ENCODE results near the gene LMNA.
"Not testable (repeated sequence)": the region's sequence is repeated elsewhere in the genome, so short reads cannot be mapped to it uniquely, and the experiment has no call there.

LMNA gene

DNA sequence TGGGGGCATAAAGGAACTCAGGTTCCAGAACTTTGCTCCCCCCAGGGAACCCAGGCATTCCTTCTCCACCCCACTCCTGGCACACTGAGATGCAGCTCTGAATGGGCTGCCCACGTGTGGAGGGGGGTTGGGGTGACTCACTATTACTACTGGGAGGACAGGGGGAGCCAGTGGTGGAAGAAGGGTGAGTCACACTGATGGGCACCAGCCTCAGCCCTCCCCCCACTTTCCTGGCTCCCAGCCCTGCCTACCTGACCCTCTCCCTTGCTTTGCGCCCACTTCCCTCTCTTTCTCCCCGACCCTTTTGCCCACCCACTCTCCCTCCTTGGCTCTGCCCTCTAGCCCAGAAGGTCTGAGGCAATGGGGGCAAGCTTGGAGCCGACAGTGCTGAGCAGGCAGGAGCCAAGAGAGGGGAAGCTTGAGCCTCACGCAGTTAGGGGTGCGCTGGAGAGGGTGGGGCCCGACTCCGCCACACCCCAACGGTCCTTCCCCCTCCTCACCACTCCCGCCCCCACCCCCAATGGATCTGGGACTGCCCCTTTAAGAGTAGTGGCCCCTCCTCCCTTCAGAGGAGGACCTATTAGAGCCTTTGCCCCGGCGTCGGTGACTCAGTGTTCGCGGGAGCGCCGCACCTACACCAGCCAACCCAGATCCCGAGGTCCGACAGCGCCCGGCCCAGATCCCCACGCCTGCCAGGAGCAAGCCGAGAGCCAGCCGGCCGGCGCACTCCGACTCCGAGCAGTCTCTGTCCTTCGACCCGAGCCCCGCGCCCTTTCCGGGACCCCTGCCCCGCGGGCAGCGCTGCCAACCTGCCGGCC, at the start of gene LMNA:
TSS of gene LMNA (plus strand) at position 611 of the 818 bp plus-strand sequence. CDS start 208 bp downstream, outside the sequence.
- H3K4me3 ChIP-seq (ENCODE audit: low read length) = peak within 1 kb of the TSS; percentile 99
- peak; percentile 92 for DNase-seq (ENCODE audit: low read depth)
- peak; percentile 5 for TF ChIP-seq CTCF (conservative IDR thresholded peaks at IDR 0.05; ENCODE audit: low read depth, low read length)

DNA sequence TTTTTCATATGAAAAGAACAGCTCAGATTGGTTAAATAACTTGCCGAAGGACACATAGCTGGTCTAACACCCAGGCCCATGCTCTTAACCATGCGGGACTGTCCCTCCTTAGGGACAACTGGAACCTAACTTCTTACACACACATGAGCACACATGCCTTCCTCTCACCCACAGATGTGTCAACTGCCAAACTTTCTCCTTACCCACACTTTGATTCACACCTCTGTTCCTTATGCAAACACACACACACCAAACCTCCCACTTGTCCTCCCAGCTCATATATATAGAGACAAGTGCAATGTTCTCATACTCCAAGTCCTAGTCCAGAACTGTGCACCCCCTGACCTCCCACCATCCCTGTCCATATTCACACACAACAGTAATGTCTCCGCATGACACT, 49.3 kb upstream of the LMNA start:
- TF ChIP-seq CTCF (conservative IDR thresholded peaks at IDR 0.05; ENCODE audit: low read depth, low read length) = no peak
- DNase-seq (ENCODE audit: low read depth) = no peak
- H3K4me3 ChIP-seq (ENCODE audit: low read length) = no peak overlapping the region

DNA sequence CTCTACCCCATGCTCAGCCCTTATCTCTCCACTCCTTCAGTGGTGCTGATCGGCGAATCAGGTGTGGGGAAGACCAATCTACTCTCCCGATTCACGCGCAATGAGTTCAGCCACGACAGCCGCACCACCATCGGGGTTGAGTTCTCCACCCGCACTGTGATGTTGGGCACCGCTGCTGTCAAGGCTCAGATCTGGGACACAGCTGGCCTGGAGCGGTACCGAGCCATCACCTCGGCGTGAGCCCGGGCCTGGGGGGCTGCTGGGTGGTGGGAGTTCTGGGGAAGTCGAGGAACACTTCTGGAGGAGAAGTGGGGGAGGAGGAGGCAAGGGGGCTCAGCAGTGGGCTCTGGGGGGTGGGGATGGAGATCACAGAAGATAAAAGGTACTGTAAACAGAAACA, 48.6 kb upstream of the LMNA start:
- no peak for DNase-seq (ENCODE audit: low read depth)
- H3K4me3 ChIP-seq (ENCODE audit: low read length) = no peak overlapping the region
- no peak for TF ChIP-seq CTCF (conservative IDR thresholded peaks at IDR 0.05; ENCODE audit: low read depth, low read length)

GRCh38 chr1:156067262-156067661, 47.2 kb upstream of the LMNA start:
- DNase-seq (ENCODE audit: low read depth) = no peak
- H3K4me3 ChIP-seq (ENCODE audit: low read length) = no peak overlapping the region
- no peak for TF ChIP-seq CTCF (conservative IDR thresholded peaks at IDR 0.05; ENCODE audit: low read depth, low read length)

DNA sequence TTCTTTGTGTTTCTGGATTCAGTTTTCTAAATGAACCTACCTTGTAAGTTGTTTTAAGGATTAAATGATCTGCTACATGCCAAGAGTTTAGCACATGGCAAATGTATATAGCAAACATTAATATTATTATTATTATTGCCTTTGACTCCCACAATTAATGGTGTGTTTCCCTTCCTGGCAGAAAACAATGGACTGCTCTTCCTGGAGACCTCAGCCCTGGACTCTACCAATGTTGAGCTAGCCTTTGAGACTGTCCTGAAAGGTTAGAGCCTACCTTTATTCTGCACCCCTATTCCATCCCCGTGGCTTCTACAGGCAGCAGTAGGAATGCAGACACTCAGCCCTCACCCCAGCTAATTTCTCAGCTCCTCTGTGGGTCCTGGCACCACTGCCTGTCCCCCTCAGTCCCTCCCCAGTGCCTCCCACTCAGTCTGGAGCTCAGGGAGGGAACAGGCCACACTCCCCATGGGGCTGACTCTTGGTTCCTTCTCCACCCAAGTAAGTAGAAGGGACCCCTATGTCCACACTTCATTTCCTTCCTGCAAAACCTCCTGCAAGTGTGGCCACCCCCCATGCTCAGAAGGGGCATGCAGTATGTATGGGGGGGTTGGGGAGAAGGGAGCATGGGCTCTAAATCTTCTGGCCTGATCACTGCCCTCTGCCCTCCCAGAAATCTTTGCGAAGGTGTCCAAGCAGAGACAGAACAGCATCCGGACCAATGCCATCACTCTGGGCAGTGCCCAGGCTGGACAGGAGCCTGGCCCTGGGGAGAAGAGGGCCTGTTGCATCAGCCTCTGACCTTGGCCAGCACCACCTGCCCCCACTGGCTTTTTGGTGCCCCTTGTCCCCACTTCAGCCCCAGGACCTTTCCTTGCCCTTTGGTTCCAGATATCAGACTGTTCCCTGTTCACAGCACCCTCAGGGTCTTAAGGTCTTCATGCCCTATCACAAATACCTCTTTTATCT, 44.7 kb upstream of the LMNA start:
- H3K4me3 ChIP-seq (ENCODE audit: low read length) = no peak overlapping the region
- no peak for TF ChIP-seq CTCF (conservative IDR thresholded peaks at IDR 0.05; ENCODE audit: low read depth, low read length)
- DNase-seq (ENCODE audit: low read depth) = no peak

DNA sequence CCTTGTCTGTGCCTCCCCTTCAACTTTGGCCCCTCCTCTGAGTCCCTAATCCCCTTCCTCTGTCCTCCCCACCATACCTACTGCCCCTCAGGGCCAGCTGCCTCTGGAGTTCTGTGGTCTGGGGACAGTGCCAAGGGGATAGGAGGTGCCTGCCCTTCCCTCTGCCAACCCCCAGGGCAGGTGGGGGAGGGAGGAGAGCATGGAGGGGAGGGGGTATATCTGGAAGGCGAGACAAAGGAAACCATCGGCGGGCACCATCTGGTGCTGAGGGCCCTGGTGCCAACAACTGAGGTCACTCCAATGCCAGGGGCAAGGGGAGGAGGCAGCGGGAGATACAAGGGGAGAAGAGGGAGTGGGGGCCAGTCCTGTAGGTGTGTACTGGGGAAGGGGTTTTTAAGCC, 44.0 kb upstream of the LMNA start:
- no peak for TF ChIP-seq CTCF (conservative IDR thresholded peaks at IDR 0.05; ENCODE audit: low read depth, low read length)
- H3K4me3 ChIP-seq (ENCODE audit: low read length) = no peak overlapping the region
- DNase-seq (ENCODE audit: low read depth) = no peak

DNA sequence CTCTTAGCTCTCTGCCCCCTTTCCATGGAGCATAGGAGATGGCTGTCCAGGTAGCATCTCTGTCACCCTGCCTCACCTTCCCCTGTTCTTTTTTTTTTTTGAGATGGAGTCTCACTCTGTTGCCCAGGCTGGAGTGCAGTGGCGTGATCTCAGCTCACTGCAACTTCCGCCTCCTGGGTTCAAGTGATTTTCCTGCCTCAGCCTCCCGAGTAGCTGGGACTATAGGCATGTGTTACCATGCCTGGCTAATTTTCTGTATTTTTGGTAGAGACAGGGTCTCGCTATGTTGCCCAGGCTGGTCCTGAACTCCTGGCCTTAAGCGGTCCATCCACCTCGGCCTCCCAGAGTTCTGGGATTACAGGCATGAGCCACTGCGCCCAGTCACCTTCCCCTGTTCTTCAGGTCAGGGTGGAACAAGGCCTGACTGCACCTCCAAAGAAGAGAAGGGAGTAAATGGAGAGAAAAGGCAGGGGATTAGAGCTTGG, 43.1 kb upstream of the LMNA start:
- DNase-seq (ENCODE audit: low read depth); H3K4me3 ChIP-seq (ENCODE audit: low read length): not testable (repeated sequence)

Data from retinal pigment epithelial cell (primary cell).